HG03135 (cell line): Measurements from ENCODE around the gene APLN.

Experiments
- ATAC-seq: cut with Tn5 transposase; IDR thresholded peaks from one replicate; pipeline ENCODE4 v1.9.1; 2021; ENCODE audit warnings: mild to moderate bottlenecking, moderate library complexity; ENCODE audit not compliant: unreplicated experiment

Gene APLN

DNA sequence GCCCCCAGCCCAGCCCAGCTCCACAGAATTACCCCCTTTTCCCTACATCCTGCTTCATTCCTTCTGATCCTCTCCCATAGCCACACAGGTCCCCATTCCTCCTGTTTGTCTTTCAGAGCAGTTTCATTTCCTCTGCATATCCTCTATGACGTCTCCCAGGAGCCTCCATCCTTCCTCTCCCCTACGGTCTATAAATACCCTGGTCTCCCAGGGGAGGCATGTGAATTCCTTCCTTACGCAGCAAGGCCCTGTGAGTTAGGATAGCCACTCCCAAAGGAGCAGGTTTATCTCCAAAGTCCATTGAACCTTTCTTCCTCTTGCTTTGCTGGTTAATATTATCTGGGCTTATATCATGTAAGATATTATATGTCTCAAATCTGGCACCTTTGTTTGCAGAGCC is 8.4 kb upstream of the APLN start:
- ATAC-seq, result no peak

GRCh38 chrX:129661369-129661768 is 6.6 kb upstream of the APLN start:
- ATAC-seq, result no peak

DNA sequence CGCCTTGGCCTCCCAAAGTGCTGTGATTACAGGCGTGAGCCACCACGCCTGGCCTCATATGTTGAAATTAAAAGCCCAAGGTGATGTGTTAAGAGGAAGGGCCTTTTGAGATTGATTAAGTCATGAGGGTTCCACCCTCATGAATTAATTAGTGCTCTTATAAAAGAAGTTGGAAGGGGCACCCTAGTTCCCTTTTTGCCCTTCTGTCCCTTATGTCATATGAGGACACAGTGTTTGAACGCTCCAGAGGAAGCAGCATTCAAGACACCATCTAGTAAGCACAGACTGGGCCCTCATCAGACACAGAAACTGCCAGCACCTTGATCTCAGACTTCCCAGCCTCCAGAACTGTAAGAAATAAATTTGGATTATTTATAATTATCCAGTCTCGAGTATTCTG is 5.1 kb upstream of the APLN start:
- no peak for ATAC-seq

DNA sequence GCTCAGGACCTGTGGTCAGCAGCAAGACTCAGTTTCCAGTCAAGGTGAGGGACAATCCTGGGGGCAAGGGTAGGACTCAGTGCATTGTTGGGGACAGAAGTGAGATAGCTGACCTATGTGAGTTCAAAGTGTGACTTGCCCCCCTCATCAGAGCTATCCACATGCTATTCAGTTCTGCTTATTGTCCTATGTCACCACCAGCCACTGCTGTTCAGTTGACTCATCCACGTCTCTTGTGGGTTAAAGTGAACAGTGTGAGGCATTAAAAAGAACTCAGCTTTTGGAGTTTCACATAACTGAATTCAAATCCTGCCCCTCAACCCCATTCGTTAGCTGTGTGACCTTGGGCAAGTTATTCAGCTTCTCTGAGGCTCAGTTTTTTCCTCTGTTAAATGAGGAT is 4.4 kb upstream of the APLN start:
- no peak for ATAC-seq

- no peak for ATAC-seq
These were observed 3.7 kb upstream of the APLN start for GRCh38 chrX:129658429-129658828.

DNA sequence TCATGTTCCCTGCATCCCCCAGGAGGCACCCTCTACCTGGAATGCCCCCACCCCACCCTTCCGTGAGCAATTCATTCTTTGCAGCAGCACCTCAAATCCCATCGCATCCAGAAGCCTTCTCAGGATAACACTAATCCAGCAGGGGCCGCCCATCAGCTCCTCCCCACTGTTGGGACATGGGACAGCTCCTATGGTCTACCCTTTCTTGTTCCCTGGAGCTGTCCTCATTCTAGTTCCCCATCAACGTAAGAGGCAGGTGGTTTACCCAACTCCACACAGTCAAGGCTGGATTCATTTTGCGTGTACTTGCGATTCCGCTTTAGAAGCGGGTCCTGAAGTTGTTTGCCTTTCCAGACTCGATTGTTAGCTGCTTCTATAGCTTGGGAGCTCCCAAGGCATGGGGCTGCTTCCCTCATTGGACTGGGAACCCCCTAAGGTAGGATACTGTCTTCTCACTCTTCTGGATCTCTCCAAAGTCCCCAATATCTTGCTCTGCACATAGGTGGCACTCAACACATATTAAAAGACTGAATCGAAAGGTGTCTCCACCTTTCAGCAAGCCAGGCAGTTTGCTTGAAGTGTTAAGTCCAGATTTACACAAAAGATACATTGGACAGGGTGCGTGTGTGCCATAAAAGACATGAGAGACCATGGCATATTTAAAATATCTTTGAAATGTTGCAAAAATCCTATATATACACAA is 942 bp upstream of the APLN start:
- no peak for ATAC-seq

DNA sequence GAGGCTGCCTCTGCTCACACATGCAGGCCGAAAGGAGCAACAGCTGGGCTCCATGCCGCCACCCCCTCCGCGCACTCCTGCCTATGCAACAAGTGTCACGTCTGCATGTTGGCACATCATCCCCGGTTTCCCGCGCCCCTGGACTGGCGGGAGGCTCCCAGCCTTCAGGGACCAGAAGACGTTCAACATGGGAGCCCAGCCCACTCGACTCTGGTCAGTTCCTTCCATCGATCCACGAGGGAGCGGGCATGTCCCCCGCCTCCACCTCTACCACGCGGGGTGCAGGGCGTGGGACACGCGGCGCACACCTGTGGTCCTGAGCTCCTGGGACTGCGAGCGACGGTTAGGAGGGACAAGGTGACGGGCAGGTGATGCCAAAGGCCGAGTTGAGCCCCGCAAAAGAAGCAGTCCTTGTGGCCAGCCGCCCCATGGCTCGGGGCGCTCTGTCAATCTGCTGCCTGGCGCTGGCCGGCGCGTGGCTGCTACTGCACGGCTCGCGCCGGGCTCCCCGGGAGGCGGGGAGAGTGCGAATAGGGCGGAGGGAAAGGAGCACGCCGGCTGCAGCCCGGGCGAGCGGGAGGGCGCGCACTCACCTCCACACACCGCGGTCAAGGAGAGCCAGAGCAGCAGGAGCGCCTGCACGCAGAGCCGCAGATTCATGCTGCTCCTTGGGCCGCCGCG is 645 bp downstream of the APLN start:
- ATAC-seq, result no peak

DNA sequence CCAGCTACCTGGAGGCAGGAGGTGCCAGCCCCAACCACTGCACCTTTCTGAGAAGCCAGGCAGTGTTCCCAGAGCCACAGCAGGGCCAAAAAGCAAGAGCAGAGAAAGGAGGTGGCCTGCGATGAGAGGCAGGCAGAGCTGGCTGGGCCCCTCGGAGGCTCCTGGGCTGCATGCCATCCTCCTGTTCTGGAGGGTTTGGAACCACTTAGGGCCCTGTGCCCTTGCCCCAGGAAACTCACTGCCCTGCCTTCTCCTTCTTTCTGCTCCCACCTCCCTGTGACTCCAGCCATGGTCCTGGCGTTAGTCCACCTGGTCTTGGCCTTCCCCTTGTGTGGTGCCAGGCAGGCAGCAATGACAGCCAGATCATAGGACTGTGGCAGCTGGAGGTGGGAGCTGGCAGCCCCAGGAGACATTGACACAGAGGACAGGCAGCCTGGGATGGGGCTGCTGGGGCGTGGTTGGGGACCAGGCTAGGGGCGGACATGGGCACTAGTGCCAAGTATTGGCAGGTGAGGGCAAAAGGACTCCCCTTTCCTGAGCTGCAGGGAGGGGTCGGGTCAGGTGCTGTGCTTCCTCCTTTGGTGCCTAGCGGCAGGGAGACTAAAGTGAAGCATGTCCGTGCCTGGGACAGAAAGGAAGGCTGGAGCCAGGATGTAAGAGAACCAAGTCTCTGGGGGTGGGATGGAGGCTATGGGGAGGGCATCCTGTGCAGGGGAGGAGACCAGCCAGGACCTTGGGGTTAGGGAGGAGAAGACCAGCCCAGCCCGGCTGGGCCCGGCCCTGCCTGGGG is 1.4 kb downstream of the APLN start:
- no peak for ATAC-seq

- no peak for ATAC-seq
These were observed 2.1 kb downstream of the APLN start for GRCh38 chrX:129652565-129653169.

- no peak for ATAC-seq
These were observed 2.8 kb downstream of the APLN start for GRCh38 chrX:129651756-129652564.

GRCh38 chrX:129650821-129651510 is 3.8 kb downstream of the APLN start:
- ATAC-seq, result no peak

- ATAC-seq, result no peak
These were observed 4.5 kb downstream of the APLN start for GRCh38 chrX:129650183-129650689.

DNA sequence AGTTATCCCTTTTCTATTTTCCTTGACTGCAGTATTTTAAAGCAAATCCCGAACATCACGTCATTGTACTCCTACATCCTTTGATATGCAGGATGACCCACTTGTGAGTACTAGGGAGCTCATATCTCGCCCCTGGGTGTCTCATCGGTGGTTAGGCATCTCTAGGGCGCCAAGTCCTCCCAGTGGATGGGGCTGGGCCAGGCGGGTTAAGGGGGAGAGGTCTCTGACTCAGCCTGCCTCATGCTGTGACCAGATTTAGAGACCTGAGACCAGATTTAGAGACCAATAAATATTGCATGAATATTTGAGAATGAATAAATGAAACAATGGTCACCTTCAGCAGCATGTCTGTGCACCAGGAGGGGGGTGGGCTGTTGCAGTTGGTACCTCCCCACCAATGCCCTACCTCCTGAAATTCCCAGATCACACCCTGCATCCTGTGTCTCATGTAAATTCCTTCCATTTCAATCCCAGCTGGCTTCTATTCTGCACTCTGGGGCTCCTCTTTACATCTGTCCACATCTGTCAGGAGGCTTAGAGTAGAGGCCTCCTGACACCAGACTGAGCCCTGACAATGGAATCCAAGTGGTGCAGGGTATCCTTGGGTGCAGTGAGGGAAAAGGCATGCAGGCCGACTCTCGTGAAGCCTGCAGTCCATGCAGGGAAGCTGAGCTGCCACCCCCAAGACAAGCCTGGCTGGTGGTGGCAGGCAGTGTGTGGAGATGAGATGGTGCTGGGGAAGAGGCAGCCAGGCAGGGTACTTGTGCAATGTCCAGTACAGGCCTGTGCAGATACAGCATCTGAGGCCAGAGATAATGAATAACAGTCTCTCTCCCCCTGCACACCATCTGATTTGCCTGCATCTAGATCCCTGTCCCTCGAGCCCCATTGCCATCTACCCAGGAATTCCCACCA is 5.2 kb downstream of the APLN start:
- no peak for ATAC-seq

- no peak for ATAC-seq
These were observed 6.1 kb downstream of the APLN start for GRCh38 chrX:129648514-129649267.

DNA sequence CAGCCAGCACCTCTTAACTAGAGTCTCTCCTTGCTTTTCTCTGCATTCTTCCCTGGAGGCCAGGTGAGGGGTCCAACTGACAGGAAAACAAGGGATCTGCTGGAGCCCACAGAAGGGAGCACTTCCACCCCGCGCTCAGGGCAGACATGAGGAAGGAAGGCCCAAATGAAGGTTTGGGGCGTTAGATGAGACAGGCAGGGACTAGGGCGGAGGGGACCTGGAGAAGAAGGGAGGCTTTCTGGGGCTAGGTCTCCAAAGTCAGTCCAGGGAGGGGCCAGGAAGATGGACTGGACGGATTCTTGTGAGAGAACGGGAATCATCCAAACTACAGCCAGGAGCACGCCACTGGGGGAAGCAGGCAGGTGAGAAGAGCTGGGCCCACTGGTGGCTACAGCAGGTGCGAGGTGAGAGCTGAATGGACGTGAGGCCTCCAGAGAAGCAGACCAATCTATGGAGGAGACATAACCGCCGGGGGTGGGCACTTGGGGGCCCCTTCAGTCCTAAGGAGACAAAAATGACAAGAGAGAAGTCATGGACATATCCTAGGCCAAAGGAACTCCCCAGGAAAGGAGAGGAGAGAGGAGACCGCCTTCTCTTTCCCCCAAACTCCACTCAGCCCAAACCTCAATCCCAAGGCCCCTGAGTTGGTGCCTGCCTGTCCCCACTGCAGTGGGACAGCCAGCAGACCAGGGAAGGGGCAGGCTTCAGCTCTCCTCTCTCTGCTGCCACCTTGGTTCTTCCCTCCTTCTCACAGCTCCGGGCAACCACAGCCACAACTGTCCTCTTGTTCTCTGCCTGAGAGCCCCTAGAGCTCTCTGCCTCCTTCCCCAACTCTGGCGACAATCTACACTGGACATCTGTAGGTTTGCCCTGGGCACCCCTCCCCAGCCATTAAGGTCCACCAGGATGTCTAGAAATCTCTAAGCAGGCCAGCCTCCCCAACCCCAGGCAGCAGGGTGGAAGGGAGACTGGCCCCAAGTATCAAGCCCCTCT is 7.0 kb downstream of the APLN start:
- no peak for ATAC-seq

- ATAC-seq, result no peak
These were observed 8.0 kb downstream of the APLN start for GRCh38 chrX:129646566-129647417.
